Brain microvascular endothelial cell (primary cell): ENCODE results near the gene GRID2.

ENCODE experiments used
- DNase-seq: peaks from one replicate; pipeline ENCODE4 v3.0.0-alpha.2; 2020
- H3K27ac ChIP-seq: fragments of 250-450 bp; sonication (Bioruptor Pico); 2 replicates; pipeline ENCODE4 v1.5.1; 2020; ENCODE audit warnings: mild to moderate bottlenecking, moderate library complexity
- H3K27me3 ChIP-seq: fragments of 250-450 bp; sonication (Bioruptor Pico); replicated peaks from 2 replicates; pipeline ENCODE4 v1.5.1; 2020; ENCODE audit warnings: mild to moderate bottlenecking
- H3K36me3 ChIP-seq: fragments of 250-450 bp; sonication (Bioruptor Pico); replicated peaks from 2 replicates; pipeline ENCODE4 v1.5.1; 2020; ENCODE audit warnings: mild to moderate bottlenecking
- H3K4me3 ChIP-seq: 2 replicates; pipeline ENCODE4 v1.5.1; 2011; ENCODE audit warnings: low read depth, mild to moderate bottlenecking, control low read depth, low read length, moderate library complexity
- in situ Hi-C: cut with HindIII; loops from 2 replicates; pipeline ENCODE4 v1.10.0; 2017; ENCODE audit warnings: low sequenced_read_pairs, low pct_ligation_motif_present
- TF ChIP-seq, protein P1 (sequence below): IDR thresholded peaks from 2 replicates; pipeline ENCODE4 v1.5.1; 2011; ENCODE audit warnings: low read depth, mild to moderate bottlenecking, moderate library complexity, low read length, control low read depth, inconsistent platforms; ENCODE audit errors: missing control alignments

GRID2 gene

DNA sequence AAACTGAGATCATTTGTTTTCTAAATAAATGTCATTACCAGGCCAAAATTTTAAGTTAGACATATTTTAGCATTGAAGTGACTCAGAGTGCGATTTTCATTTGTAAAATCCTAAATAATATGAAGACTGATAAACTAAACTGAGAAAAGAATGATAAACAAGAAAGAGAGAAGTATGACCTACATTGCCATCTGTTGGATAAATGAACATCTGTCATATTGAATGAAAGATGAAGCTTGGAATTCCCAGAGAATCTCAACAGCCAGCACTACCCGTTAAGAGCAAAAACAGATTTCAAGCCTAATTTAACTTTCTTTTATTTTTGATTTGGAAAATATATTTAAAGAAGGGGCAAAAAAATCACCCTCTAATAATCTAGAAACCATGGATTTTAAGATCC lies 933.8 kb downstream of the GRID2 start:
- TF ChIP-seq, protein P1, sequence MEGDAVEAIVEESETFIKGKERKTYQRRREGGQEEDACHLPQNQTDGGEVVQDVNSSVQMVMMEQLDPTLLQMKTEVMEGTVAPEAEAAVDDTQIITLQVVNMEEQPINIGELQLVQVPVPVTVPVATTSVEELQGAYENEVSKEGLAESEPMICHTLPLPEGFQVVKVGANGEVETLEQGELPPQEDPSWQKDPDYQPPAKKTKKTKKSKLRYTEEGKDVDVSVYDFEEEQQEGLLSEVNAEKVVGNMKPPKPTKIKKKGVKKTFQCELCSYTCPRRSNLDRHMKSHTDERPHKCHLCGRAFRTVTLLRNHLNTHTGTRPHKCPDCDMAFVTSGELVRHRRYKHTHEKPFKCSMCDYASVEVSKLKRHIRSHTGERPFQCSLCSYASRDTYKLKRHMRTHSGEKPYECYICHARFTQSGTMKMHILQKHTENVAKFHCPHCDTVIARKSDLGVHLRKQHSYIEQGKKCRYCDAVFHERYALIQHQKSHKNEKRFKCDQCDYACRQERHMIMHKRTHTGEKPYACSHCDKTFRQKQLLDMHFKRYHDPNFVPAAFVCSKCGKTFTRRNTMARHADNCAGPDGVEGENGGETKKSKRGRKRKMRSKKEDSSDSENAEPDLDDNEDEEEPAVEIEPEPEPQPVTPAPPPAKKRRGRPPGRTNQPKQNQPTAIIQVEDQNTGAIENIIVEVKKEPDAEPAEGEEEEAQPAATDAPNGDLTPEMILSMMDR = no peak
- no peak overlapping the region for H3K4me3 ChIP-seq
- DNase-seq = no peak
- in situ Hi-C loops = no loop called here
- H3K27ac ChIP-seq = no peak overlapping the region
- no peaks in the 10 kb centered on the region for H3K36me3 ChIP-seq
- H3K27me3 ChIP-seq = no peaks in the 10 kb centered on the region

- no peak overlapping the region for H3K27ac ChIP-seq
- no peak overlapping the region for H3K4me3 ChIP-seq
- H3K36me3 ChIP-seq = no peaks in the 10 kb centered on the region
- TF ChIP-seq, protein P1 = no peak
- no peaks in the 10 kb centered on the region for H3K27me3 ChIP-seq
- in situ Hi-C loops = no loop called here
- DNase-seq = no peak
Measured at GRCh38 chr4:93243262-93243661, 939.5 kb downstream of the GRID2 start.

DNA sequence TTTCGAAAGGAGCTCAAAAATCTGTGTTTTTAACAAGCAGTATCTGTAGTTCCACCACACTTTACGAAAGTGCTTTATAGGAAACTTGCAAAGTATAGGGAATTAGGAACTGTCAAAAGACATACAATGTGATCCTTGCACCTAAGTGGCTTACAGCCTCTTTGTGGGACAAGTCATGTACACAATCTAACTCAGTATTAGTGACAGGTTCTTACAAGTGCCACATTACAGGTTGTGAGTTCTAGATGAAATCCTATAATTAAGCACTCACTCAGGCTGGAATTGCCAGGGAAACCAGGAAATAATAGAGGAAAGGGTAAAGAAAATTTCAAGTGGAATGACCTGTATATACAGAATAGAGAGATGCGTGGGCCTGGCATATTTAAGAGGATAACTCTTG lies 957.4 kb downstream of the GRID2 start:
- H3K36me3 ChIP-seq = no peaks in the 10 kb centered on the region
- TF ChIP-seq, protein P1 = no peak
- DNase-seq = no peak
- no peak overlapping the region for H3K27ac ChIP-seq
- H3K4me3 ChIP-seq = no peak overlapping the region
- no peaks in the 10 kb centered on the region for H3K27me3 ChIP-seq
- in situ Hi-C loops = no loop called here

DNA sequence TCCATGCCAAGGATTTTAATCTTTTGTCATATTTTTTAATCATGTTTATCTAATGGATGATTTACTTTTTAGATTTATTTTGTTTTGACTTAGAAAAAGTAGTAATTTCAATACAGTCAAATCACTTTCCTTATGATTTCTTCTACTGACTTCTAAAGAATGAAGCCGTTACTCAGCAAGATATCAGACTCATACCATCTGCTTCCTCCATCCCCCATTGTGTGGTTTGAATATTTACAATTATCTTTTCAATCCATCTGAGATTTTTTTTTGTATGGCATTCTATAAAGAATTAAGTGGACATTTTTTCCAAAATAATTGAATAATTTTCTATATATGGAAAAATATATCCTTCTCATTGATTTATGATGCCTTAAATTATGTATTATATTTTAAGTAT lies 959.4 kb downstream of the GRID2 start:
- Histone ChIP-seq H3K4me3 (no peak overlapping the region), H3K36me3 (no peaks in the 10 kb centered on the region), H3K27ac (no peak overlapping the region), H3K27me3 (no peaks in the 10 kb centered on the region)
- no peak for DNase-seq
- TF ChIP-seq, protein P1 = no peak
- in situ Hi-C loops = no loop called here

DNA sequence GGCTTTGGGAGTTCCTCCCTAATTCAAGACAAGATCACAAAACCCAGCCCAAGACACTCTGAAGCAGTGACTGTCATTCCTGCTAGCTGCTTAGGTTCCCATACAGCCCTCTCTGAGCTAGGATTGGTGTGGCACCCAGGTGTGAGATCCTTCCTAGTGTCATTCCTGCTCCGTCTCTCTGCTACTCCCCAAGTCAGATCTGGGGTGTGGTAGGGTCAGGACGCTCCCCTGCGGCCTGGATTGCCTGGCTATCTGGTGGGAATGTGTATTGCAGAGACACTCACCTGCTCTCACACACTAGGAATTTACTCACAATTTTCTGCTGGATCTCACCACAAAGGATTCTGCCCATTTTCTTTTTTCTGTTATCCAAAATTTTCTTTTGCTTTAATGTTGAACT lies 964.0 kb downstream of the GRID2 start:
- Histone ChIP-seq H3K4me3 (no peak overlapping the region), H3K27ac (no peak overlapping the region), H3K36me3 (no peaks in the 10 kb centered on the region), H3K27me3 (no peaks in the 10 kb centered on the region)
- TF ChIP-seq, protein P1 = no peak
- in situ Hi-C loops = no loop called here
- DNase-seq = no peak

DNA sequence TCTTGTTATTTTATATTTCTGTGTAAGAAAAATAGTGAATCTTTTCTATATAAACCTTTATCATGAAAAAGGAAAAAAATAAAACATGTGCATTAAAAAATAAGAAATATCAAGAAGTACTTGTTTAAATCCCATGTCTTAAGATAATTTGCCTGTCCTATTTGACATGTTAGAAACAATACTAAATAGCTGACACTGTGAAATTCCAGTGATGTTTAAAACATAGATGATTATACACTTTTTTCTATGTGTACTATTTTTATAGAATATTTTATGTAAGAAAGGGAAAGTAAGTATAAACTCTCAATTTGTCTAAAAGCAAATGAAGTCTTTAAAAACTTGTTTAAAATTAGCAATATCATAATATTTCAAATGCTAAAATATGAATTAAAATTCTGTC lies 981.6 kb downstream of the GRID2 start:
- Histone ChIP-seq H3K27ac (no peak overlapping the region), H3K27me3 (no peaks in the 10 kb centered on the region), H3K4me3 (no peak overlapping the region), H3K36me3 (no peaks in the 10 kb centered on the region)
- no peak for DNase-seq
- in situ Hi-C loops = no loop called here
- TF ChIP-seq, protein P1 = no peak
